Body of pancreas (tissue), 4 donors: ENCODE results near the gene RBMY1B.
"Not testable (repeated sequence)": the region's sequence is repeated elsewhere in the genome, so short reads cannot be mapped to it uniquely, and the experiment has no call there.

Experiments
- POLR2A ChIP-seq, 3 donors: fragments of 450-650 bp; IDR thresholded peaks; one replicate each; pipeline ENCODE4 v1.6.1; 2016; ENCODE audit warnings: antibody characterized with exemption in 3 of 3, mild to moderate bottlenecking in 2 of 3
- TF ChIP-seq, protein P1 (sequence below), 7 experiments: fragments of 450-650 bp in 4 of 7; fragments of 200-600 bp in 3 of 7; sonication (generic) in 3 of 7; IDR thresholded peaks; one replicate each; pipeline ENCODE4 v1.5.1; 2016 to 2019; ENCODE audit warnings: antibody characterized with exemption in 7 of 7

DNA sequence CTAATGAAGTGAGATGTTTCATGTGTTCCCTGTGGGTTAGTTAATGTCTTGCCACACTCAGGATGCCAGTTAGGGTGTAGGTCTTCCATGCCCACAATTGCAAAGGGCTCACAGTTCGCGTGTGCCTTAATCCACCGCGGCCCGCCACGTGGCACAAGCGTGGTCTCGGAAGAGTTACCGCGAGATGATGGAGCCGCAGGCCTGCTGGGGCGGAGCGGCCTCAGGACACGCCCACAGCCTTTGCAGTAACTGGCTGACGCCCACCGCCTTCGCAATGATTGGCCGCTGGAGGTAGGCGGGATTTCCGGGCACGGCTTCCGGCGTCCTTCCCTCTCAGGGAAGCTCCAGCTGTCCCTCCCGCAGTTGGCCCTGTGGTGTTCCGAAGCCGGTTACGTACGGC lies 23.4 kb downstream of the RBMY1B start, which contains the start of gene RBMY1A1:
- TF ChIP-seq, protein P1, sequence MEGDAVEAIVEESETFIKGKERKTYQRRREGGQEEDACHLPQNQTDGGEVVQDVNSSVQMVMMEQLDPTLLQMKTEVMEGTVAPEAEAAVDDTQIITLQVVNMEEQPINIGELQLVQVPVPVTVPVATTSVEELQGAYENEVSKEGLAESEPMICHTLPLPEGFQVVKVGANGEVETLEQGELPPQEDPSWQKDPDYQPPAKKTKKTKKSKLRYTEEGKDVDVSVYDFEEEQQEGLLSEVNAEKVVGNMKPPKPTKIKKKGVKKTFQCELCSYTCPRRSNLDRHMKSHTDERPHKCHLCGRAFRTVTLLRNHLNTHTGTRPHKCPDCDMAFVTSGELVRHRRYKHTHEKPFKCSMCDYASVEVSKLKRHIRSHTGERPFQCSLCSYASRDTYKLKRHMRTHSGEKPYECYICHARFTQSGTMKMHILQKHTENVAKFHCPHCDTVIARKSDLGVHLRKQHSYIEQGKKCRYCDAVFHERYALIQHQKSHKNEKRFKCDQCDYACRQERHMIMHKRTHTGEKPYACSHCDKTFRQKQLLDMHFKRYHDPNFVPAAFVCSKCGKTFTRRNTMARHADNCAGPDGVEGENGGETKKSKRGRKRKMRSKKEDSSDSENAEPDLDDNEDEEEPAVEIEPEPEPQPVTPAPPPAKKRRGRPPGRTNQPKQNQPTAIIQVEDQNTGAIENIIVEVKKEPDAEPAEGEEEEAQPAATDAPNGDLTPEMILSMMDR (IDR thresholded peaks at IDR 0.05), result not testable (repeated sequence)
- not testable (repeated sequence) for TF ChIP-seq POLR2A (IDR thresholded peaks at IDR 0.05)
